Islet of Langerhans (tissue), 1 donor: ENCODE measurements around the gene UBE2D2.

Source experiments
- FAIRE-seq: peaks from one replicate; lab custom pipeline; 2011; peaks lifted over from hg19 to GRCh38; lab: Jason Lieb, UNC

The UBE2D2 gene

GRCh38 chr5:139648205-139649081 is 87.3 kb downstream of the UBE2D2 start, which contains the start of gene CXXC5:
CXXC5 (plus strand) TSS chr5:139648349; CDS start chr5:139680524, 32,175 bp downstream.
- no peak for FAIRE-seq

GRCh38 chr5:139649082-139649991 is 88.2 kb downstream of the UBE2D2 start:
- FAIRE-seq: no peak

- FAIRE-seq: no peak
Observed at GRCh38 chr5:139650031-139650688, 89.0 kb downstream of the UBE2D2 start.

GRCh38 chr5:139650689-139651042 is 89.5 kb downstream of the UBE2D2 start:
- FAIRE-seq: no peak

GRCh38 chr5:139651043-139651834 is 90.1 kb downstream of the UBE2D2 start:
- no peak for FAIRE-seq

- FAIRE-seq: no peak
Observed at GRCh38 chr5:139651853-139652787, 91.0 kb downstream of the UBE2D2 start.

- FAIRE-seq: no peak
Observed at GRCh38 chr5:139652788-139653241, 91.7 kb downstream of the UBE2D2 start.

GRCh38 chr5:139653616-139654015 is 92.5 kb downstream of the UBE2D2 start:
- no peak for FAIRE-seq

- no peak for FAIRE-seq
Observed at GRCh38 chr5:139654464-139654863, 93.3 kb downstream of the UBE2D2 start.

GRCh38 chr5:139654871-139655491 is 93.8 kb downstream of the UBE2D2 start:
- no peak for FAIRE-seq

- FAIRE-seq: no peak
Observed at GRCh38 chr5:139655727-139656271, 94.7 kb downstream of the UBE2D2 start.

- FAIRE-seq: no peak
Observed at GRCh38 chr5:139657363-139658321, 96.5 kb downstream of the UBE2D2 start.

- no peak for FAIRE-seq
Observed at GRCh38 chr5:139658501-139658927, 97.4 kb downstream of the UBE2D2 start.

- FAIRE-seq: no peak
Observed at GRCh38 chr5:139658928-139659667, 98.0 kb downstream of the UBE2D2 start.

- no peak for FAIRE-seq
Observed at GRCh38 chr5:139659695-139660101, 98.6 kb downstream of the UBE2D2 start.

GRCh38 chr5:139660105-139660922 is 99.2 kb downstream of the UBE2D2 start:
- no peak for FAIRE-seq
